NCI-H82 treated with DMSO at 0.1 percent for 48 hours (cell line): ENCODE results near the gene ACTR1A.

ENCODE experiments used
- DNase-seq: peaks from one replicate; lab custom pipeline; 2025; ENCODE audit not compliant: unreplicated experiment; lab: John Stamatoyannopoulos, UW

The ACTR1A gene

GRCh38 chr10:102455893-102456471 lies 46.5 kb downstream of the ACTR1A start:
- peak; percentile 93 for DNase-seq

GRCh38 chr10:102454662-102455487 lies 47.6 kb downstream of the ACTR1A start:
- peak; percentile 39 for DNase-seq

- DNase-seq = no peak
Observed at GRCh38 chr10:102453502-102453901, 49.0 kb downstream of the ACTR1A start.

GRCh38 chr10:102452672-102453340 lies 49.7 kb downstream of the ACTR1A start:
- DNase-seq = no peak

GRCh38 chr10:102451105-102451969 lies 51.2 kb downstream of the ACTR1A start, which contains the start of gene C10orf95:
Gene C10orf95, minus strand, starts transcription at chr10:102451543. Its CDS starts 450 bp downstream, at chr10:102451093.
- peak; percentile 50 for DNase-seq

GRCh38 chr10:102450374-102451104 lies 52.0 kb downstream of the ACTR1A start:
- DNase-seq = no peak

GRCh38 chr10:102450124-102450373 lies 52.5 kb downstream of the ACTR1A start:
- no peak for DNase-seq

- DNase-seq = no peak
Observed at GRCh38 chr10:102449321-102450123, 53.0 kb downstream of the ACTR1A start.

- DNase-seq = no peak
Observed at GRCh38 chr10:102444851-102445250, 57.7 kb downstream of the ACTR1A start.

GRCh38 chr10:102438374-102438773 lies 64.1 kb downstream of the ACTR1A start:
- no peak for DNase-seq

GRCh38 chr10:102437515-102437914 lies 65.0 kb downstream of the ACTR1A start:
- DNase-seq = no peak

GRCh38 chr10:102436312-102436711 lies 66.2 kb downstream of the ACTR1A start:
- no peak for DNase-seq

GRCh38 chr10:102435529-102436233 lies 66.8 kb downstream of the ACTR1A start:
- DNase-seq = no peak

GRCh38 chr10:102435133-102435497 lies 67.4 kb downstream of the ACTR1A start:
- no peak for DNase-seq

- no peak for DNase-seq
Observed at GRCh38 chr10:102434394-102435132, 67.9 kb downstream of the ACTR1A start.

- no peak for DNase-seq
Observed at GRCh38 chr10:102433619-102434046, 68.9 kb downstream of the ACTR1A start.

GRCh38 chr10:102432162-102432950 lies 70.2 kb downstream of the ACTR1A start, which contains the start of gene CUEDC2:
Gene CUEDC2, minus strand, starts transcription at chr10:102432574. Its CDS starts 7,386 bp downstream, at chr10:102425188.
- peak; percentile 77 for DNase-seq
